ENCODE data around the gene PCK2.

- TF ChIP-seq, protein P1, sequence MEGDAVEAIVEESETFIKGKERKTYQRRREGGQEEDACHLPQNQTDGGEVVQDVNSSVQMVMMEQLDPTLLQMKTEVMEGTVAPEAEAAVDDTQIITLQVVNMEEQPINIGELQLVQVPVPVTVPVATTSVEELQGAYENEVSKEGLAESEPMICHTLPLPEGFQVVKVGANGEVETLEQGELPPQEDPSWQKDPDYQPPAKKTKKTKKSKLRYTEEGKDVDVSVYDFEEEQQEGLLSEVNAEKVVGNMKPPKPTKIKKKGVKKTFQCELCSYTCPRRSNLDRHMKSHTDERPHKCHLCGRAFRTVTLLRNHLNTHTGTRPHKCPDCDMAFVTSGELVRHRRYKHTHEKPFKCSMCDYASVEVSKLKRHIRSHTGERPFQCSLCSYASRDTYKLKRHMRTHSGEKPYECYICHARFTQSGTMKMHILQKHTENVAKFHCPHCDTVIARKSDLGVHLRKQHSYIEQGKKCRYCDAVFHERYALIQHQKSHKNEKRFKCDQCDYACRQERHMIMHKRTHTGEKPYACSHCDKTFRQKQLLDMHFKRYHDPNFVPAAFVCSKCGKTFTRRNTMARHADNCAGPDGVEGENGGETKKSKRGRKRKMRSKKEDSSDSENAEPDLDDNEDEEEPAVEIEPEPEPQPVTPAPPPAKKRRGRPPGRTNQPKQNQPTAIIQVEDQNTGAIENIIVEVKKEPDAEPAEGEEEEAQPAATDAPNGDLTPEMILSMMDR (IDR thresholded peaks at IDR 0.05): no peak
- TF ChIP-seq POLR2A (IDR thresholded peaks at IDR 0.05): no peak
Measured at GRCh38 chr14:24116128-24116814, 22.2 kb downstream of the PCK2 start.
